ENCODE data around the gene TDP1. TPM values are rescaled to one million over a fixed set of nuclear protein-coding genes. Genes with fewer than 3 reads are reported as not detected.

The TDP1 gene
- total RNA-seq, 2 experiments from 2014 or later = 65.9 to 75.3 TPM

DNA sequence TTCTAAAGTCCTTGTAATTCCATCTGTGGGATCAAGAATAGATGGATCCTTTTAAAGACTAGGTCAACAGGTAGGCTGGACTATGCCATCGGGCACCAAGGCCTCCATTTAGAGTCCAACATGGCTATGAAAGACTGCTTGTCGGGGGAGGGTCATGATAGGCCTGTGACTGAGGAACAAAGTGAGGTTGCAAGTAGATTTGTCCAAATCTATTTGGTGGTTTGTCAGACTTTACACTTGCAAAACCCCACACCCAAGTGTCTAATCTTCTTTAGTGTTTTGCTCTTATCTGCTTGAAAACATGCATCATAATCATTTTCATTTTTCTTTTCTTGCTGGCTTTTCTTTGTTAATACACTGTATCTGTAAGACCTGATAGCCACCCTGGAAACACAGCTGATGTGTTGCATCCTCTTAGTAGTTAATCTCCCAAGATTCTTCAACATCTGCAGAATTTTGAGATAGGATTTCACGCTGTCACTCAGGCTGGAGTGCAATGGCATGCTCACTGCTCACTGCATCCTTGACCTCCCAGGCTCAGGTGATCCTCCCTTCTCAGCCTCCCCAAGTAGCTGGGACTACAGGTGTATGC lies 50.3 kb downstream of the TDP1 start:
- Histone ChIP-seq H3K36me3 (ENCODE audit: insufficient read depth, low read length) (peaks cover 91% of the 10 kb centered on the region), H3K4me1 (ENCODE audit: insufficient read depth, low read length, poor library complexity, severe bottlenecking) (no peaks in the 10 kb centered on the region), H3K9me3 (ENCODE audit: low read length) (no peaks in the 10 kb centered on the region), H3K4me2 (ENCODE audit: low read length) (no peak overlapping the region), H4K20me1 (ENCODE audit: insufficient read depth, low read length) (no peaks in the 10 kb centered on the region), H3K9me2 (ENCODE audit: insufficient read depth, low read length) (no peaks in the 10 kb centered on the region), H3K4me3 (ENCODE audit: low read depth, low read length, poor library complexity, severe bottlenecking) (no peak overlapping the region), H2AFZ (ENCODE audit: low read length) (no peak overlapping the region), H3K79me2 (ENCODE audit: insufficient read depth, low read depth, low read length) (no peaks in the 10 kb centered on the region), H3K27ac (ENCODE audit: low read depth, low read length, poor library complexity, severe bottlenecking) (no peak overlapping the region)
- no peak for DNase-seq (ENCODE audit: low spot score)
- POLR2A ChIA-PET = interaction anchor here (0.5 kb wide), 1 partner anchor 1049 kb away, joined by 3 read pairs; no protein-coding TSS in a partner anchor
- no peak for TF ChIP-seq EZH2phosphoT487 (IDR thresholded peaks at IDR 0.05; ENCODE audit: borderline replicate concordance, low read depth, low read length)
- TF ChIP-seq, protein P1, sequence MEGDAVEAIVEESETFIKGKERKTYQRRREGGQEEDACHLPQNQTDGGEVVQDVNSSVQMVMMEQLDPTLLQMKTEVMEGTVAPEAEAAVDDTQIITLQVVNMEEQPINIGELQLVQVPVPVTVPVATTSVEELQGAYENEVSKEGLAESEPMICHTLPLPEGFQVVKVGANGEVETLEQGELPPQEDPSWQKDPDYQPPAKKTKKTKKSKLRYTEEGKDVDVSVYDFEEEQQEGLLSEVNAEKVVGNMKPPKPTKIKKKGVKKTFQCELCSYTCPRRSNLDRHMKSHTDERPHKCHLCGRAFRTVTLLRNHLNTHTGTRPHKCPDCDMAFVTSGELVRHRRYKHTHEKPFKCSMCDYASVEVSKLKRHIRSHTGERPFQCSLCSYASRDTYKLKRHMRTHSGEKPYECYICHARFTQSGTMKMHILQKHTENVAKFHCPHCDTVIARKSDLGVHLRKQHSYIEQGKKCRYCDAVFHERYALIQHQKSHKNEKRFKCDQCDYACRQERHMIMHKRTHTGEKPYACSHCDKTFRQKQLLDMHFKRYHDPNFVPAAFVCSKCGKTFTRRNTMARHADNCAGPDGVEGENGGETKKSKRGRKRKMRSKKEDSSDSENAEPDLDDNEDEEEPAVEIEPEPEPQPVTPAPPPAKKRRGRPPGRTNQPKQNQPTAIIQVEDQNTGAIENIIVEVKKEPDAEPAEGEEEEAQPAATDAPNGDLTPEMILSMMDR (conservative IDR thresholded peaks at IDR 0.05; ENCODE audit: low read length) = no peak
- BruUV-seq (replicated peaks) = no TSS peak
- intact Hi-C loops (cut with micrococcal nuclease; ENCODE audit: unreplicated experiment) = no loop called here
- CTCF ChIA-PET (ENCODE audit: unreplicated experiment) = no interaction called here

DNA sequence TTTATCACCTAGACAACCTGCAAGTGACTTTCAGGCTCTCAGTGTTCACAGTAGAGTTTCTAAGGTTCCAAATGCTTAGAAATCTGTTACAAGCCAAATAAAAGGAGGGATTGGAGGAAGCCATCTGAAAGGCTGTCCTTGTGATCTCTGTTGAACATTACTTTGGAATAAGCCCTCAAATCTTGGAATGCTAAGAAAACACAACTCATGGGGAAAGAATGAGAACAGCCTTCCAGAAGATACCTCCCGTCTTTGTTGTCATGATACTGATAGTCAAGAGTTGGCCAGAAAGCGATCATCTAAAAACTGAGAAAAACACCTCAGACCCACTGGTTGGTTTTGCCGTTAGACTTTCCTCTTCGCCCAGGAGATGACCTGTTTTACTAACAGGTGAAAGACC lies 61.6 kb downstream of the TDP1 start:
- H4K20me1 ChIP-seq (ENCODE audit: insufficient read depth, low read length) = no peaks in the 10 kb centered on the region
- H3K27ac ChIP-seq (ENCODE audit: low read depth, low read length, poor library complexity, severe bottlenecking) = no peak overlapping the region
- H3K9me3 ChIP-seq (ENCODE audit: low read length) = no peaks in the 10 kb centered on the region
- ChIA-PET POLR2A (interaction anchor here (0.7 kb wide), 1 partner anchor 1593 kb away, joined by 5 read pairs; no protein-coding TSS in a partner anchor), CTCF (ENCODE audit: unreplicated experiment) (no interaction called here)
- TF ChIP-seq, protein P1 (conservative IDR thresholded peaks at IDR 0.05; ENCODE audit: low read length) = no peak
- no peak for TF ChIP-seq EZH2phosphoT487 (IDR thresholded peaks at IDR 0.05; ENCODE audit: borderline replicate concordance, low read depth, low read length)
- intact Hi-C loops (cut with micrococcal nuclease; ENCODE audit: unreplicated experiment) = no loop called here
- no peaks in the 10 kb centered on the region for H3K79me2 ChIP-seq (ENCODE audit: insufficient read depth, low read depth, low read length)
- H3K4me2 ChIP-seq (ENCODE audit: low read length) = no peak overlapping the region
- H3K4me1 ChIP-seq (ENCODE audit: insufficient read depth, low read length, poor library complexity, severe bottlenecking) = no peaks in the 10 kb centered on the region
- no peak overlapping the region for H2AFZ ChIP-seq (ENCODE audit: low read length)
- no peak for DNase-seq (ENCODE audit: low spot score)
- peaks cover 95% of the 10 kb centered on the region for H3K36me3 ChIP-seq (ENCODE audit: insufficient read depth, low read length)
- no peak overlapping the region for H3K4me3 ChIP-seq (ENCODE audit: low read depth, low read length, poor library complexity, severe bottlenecking)
- no TSS peak for BruUV-seq (replicated peaks)
- H3K9me2 ChIP-seq (ENCODE audit: insufficient read depth, low read length) = no peaks in the 10 kb centered on the region

DNA sequence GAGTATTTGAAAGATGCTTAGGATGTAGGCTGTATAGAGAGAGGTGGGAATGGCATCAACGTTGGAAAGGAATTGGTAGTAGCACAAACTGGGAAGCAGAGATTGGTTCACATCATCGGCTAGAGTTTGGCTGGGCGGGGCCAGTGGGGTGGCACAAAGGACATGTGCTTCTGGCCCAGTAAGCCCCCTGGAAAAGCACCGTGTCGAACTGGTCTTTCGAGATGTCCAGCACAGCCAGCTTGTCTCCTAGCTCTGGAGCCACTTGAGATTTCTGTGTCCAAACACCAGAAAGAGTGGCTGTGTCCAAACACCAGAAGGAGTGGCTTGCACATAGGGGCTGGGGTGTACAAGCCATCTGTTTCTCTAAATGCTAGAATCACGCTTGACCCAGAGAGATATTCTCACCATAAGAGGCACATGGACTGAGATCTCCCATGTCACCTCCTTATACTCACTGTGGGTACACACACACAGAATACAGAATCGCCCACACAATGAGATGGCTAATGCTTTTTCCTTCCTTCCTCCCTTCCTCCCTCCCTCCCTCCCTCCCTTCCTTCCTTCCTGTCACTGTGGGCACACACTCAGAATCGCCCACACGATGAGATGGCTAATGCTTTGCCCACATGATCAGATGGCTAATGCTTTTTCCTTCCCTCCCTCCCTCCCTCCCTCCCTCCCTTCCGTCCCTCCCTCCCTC lies 64.2 kb downstream of the TDP1 start:
- TF ChIP-seq EZH2phosphoT487 (IDR thresholded peaks at IDR 0.05; ENCODE audit: borderline replicate concordance, low read depth, low read length) = no peak
- TF ChIP-seq, protein P1 (conservative IDR thresholded peaks at IDR 0.05; ENCODE audit: low read length) = no peak
- Histone ChIP-seq H3K27ac (ENCODE audit: low read depth, low read length, poor library complexity, severe bottlenecking) (no peak overlapping the region), H2AFZ (ENCODE audit: low read length) (no peak overlapping the region), H3K4me2 (ENCODE audit: low read length) (no peak overlapping the region), H4K20me1 (ENCODE audit: insufficient read depth, low read length) (no peaks in the 10 kb centered on the region), H3K4me1 (ENCODE audit: insufficient read depth, low read length, poor library complexity, severe bottlenecking) (no peaks in the 10 kb centered on the region), H3K9me3 (ENCODE audit: low read length) (no peaks in the 10 kb centered on the region), H3K9me2 (ENCODE audit: insufficient read depth, low read length) (no peaks in the 10 kb centered on the region), H3K36me3 (ENCODE audit: insufficient read depth, low read length) (peaks cover 94% of the 10 kb centered on the region), H3K79me2 (ENCODE audit: insufficient read depth, low read depth, low read length) (no peaks in the 10 kb centered on the region), H3K4me3 (ENCODE audit: low read depth, low read length, poor library complexity, severe bottlenecking) (no peak overlapping the region)
- no peak for DNase-seq (ENCODE audit: low spot score)
- CTCF ChIA-PET (ENCODE audit: unreplicated experiment) = no interaction called here
- BruUV-seq (replicated peaks) = no TSS peak
- POLR2A ChIA-PET = no interaction called here
- intact Hi-C loops (cut with micrococcal nuclease; ENCODE audit: unreplicated experiment) = no loop called here
